H1 (cell line): ENCODE data around the gene PLD5. TPM values are rescaled to one million over a fixed set of nuclear protein-coding genes. Genes with fewer than 3 reads are reported as not detected.

Source experiments
- CTCF ChIA-PET: fragments of 300-600 bp; sonication (Branson Sonifier 250); formaldehyde crosslinking; loops from one replicate; lab custom pipeline; 2021; ENCODE audit not compliant: partially characterized antibody; lab: Charles Lee
- POLR2A ChIA-PET: fragments of 300-600 bp; sonication (Branson Sonifier 250); formaldehyde crosslinking; loops from one replicate; lab custom pipeline; 2021; ENCODE audit warnings: inconsistent platforms; ENCODE audit not compliant: partially characterized antibody; lab: Charles Lee
- DNase-seq, 2 experiments: peaks; one replicate each; pipeline versions ENCODE4 v3.0.0 to v3.0.0-alpha.2; 2010 to 2022; ENCODE audit warnings: low spot score in 2 of 2, low read depth in 1 of 2, mixed read lengths in 1 of 2
- FAIRE-seq: peaks from 2 replicates; lab custom pipeline; 2011; peaks lifted over from hg19 to GRCh38; lab: Jason Lieb, UNC
- H2AFZ ChIP-seq: 2 replicates; pipeline ENCODE4 v1.8.1; 2012; ENCODE audit warnings: low read length, inconsistent platforms
- H2AK5ac ChIP-seq: 2 replicates; pipeline ENCODE4 v1.6.1; 2013; ENCODE audit warnings: low read depth, low read length
- H2BK120ac ChIP-seq: replicated peaks from 2 replicates; pipeline ENCODE3; 2013; ENCODE audit warnings: low read depth, low read length, inconsistent platforms
- H2BK12ac ChIP-seq: 2 replicates; pipeline ENCODE4 v1.6.1; 2013; ENCODE audit warnings: low read depth, low read length
- H2BK15ac ChIP-seq: 2 replicates; pipeline ENCODE4 v1.6.1; 2013; ENCODE audit warnings: low read length
- H2BK20ac ChIP-seq: 2 replicates; pipeline ENCODE4 v1.6.1; 2013; ENCODE audit warnings: low read length
- H2BK5ac ChIP-seq: 2 replicates; pipeline ENCODE4 v1.6.1; 2013; ENCODE audit warnings: low read depth, low read length
- H3K14ac ChIP-seq: 2 replicates; pipeline ENCODE4 v1.6.1; 2013; ENCODE audit warnings: inconsistent platforms; ENCODE audit not compliant: insufficient read length
- H3K18ac ChIP-seq: 2 replicates; pipeline ENCODE4 v1.6.1; 2013; ENCODE audit warnings: low read length; ENCODE audit errors: extremely low read depth
- H3K23ac ChIP-seq: 2 replicates; pipeline ENCODE4 v1.6.1; 2013; ENCODE audit warnings: inconsistent platforms; ENCODE audit not compliant: insufficient read length
- H3K23me2 ChIP-seq: 2 replicates; pipeline ENCODE4 v1.6.1; 2013; ENCODE audit warnings: low read depth, low read length
- H3K27ac ChIP-seq: 2 replicates; pipeline ENCODE4 v1.6.1; 2011; ENCODE audit warnings: low read depth, low read length, inconsistent platforms
- H3K27me3 ChIP-seq, 4 experiments: replicated peaks in 1 of 4; 1 replicate in 1 of 4; 2 replicates in 3 of 4; pipeline versions ENCODE4 v1.6.1 to v1.8.1; 2011 to 2013; ENCODE audit warnings: low read length in 3 of 4, mild to moderate bottlenecking in 3 of 4, inconsistent platforms in 2 of 4, mixed read lengths in 2 of 4, moderate library complexity in 1 of 4; ENCODE audit not compliant: control insufficient read depth in 3 of 4, insufficient read depth in 3 of 4; ENCODE audit errors: extremely low read depth in 1 of 4
- H3K36me3 ChIP-seq, 4 experiments: 2 replicates each; pipeline versions ENCODE4 v1.6.1 to v1.8.1; 2011 to 2013; ENCODE audit warnings: mild to moderate bottlenecking in 4 of 4, low read length in 3 of 4, moderate library complexity in 2 of 4, control low read depth in 1 of 4, inconsistent platforms in 1 of 4; ENCODE audit not compliant: insufficient read depth in 4 of 4, control insufficient read depth in 2 of 4
- H3K4ac ChIP-seq: replicated peaks from 2 replicates; pipeline ENCODE3; 2013; ENCODE audit warnings: low read length, low read depth, mixed read lengths, inconsistent platforms; ENCODE audit not compliant: insufficient read length
- H3K4me1 ChIP-seq, 4 experiments: replicated peaks in 1 of 4; 1 replicate in 1 of 4; 2 replicates in 3 of 4; pipeline versions ENCODE4 v1.6.1 to v1.8.1; 2011 to 2013; ENCODE audit warnings: low read length in 3 of 4, inconsistent platforms in 2 of 4, mixed read lengths in 1 of 4; ENCODE audit not compliant: insufficient read depth in 4 of 4, control insufficient read depth in 3 of 4
- H3K4me2 ChIP-seq, 2 experiments: 2 replicates each; pipeline versions ENCODE4 v1.6.1 to v1.8.1; 2011 to 2013; ENCODE audit warnings: low read depth in 2 of 2, low read length in 2 of 2, control low read depth in 1 of 2, inconsistent platforms in 1 of 2, mild to moderate bottlenecking in 1 of 2; ENCODE audit not compliant: insufficient read depth in 1 of 2
- H3K4me3 ChIP-seq, 4 experiments: fragments of 200-600, 300-600 bp in 1 of 4; sonication (generic), shearing (Covaris generic), sonication (Bioruptor Twin) in 1 of 4; 2 replicates each; pipeline versions ENCODE4 v1.5.1 to v1.8.1; 2011 to 2016; ENCODE audit warnings: low read length in 4 of 4, low read depth in 3 of 4, control low read depth in 2 of 4, inconsistent platforms in 2 of 4, mild to moderate bottlenecking in 2 of 4, mixed read lengths in 1 of 4, moderate library complexity in 1 of 4; ENCODE audit not compliant: insufficient read depth in 2 of 4; ENCODE audit errors: extremely low read depth in 1 of 4
- H3K56ac ChIP-seq: replicated peaks from 2 replicates; pipeline ENCODE3; 2013; ENCODE audit warnings: low read depth, mild to moderate bottlenecking, mixed read lengths, low read length, inconsistent platforms; ENCODE audit not compliant: insufficient read length
- H3K79me1 ChIP-seq: 2 replicates; pipeline ENCODE4 v1.6.1; 2013; ENCODE audit warnings: low read depth, low read length, control low read depth
- H3K79me2 ChIP-seq, 2 experiments: 2 replicates each; pipeline versions ENCODE4 v1.6.1 to v1.8.1; 2012 to 2013; ENCODE audit warnings: low read length in 2 of 2, mild to moderate bottlenecking in 2 of 2, inconsistent platforms in 1 of 2; ENCODE audit not compliant: insufficient read depth in 2 of 2, control insufficient read depth in 1 of 2
- H3K9ac ChIP-seq, 4 experiments: replicated peaks in 1 of 4; 1 replicate in 1 of 4; 2 replicates in 3 of 4; pipeline versions ENCODE4 v1.6.1 to v1.8.1; 2011 to 2013; ENCODE audit warnings: low read depth in 3 of 4, low read length in 3 of 4, control low read depth in 2 of 4, mild to moderate bottlenecking in 2 of 4, moderate library complexity in 2 of 4, inconsistent platforms in 1 of 4; ENCODE audit errors: extremely low read depth in 1 of 4
- H3K9me3 ChIP-seq, 2 experiments: 2 replicates each; pipeline versions ENCODE4 v1.6.1 to v1.8.1; 2012 to 2013; ENCODE audit warnings: mild to moderate bottlenecking in 2 of 2, moderate library complexity in 2 of 2, control low read depth in 1 of 2, inconsistent platforms in 1 of 2, low read depth in 1 of 2, low read length in 1 of 2, mixed read lengths in 1 of 2; ENCODE audit not compliant: insufficient read depth in 2 of 2
- H4K20me1 ChIP-seq, 2 experiments: replicated peaks in 1 of 2; 2 replicates each; pipeline versions ENCODE3 to v1.8.1; 2011 to 2013; ENCODE audit warnings: inconsistent platforms in 2 of 2, low read length in 2 of 2, mild to moderate bottlenecking in 1 of 2; ENCODE audit not compliant: insufficient read depth in 2 of 2, control insufficient read depth in 1 of 2
- H4K5ac ChIP-seq: 2 replicates; pipeline ENCODE4 v1.6.1; 2013; ENCODE audit warnings: low read length, low read depth, mixed read lengths, inconsistent platforms; ENCODE audit not compliant: insufficient read length
- H4K8ac ChIP-seq: 2 replicates; pipeline ENCODE4 v1.8.0; 2013; ENCODE audit warnings: mild to moderate bottlenecking, moderate library complexity, low read length, inconsistent platforms; ENCODE audit not compliant: insufficient read depth; ENCODE audit errors: extremely low read depth
- H4K91ac ChIP-seq: replicated peaks from 2 replicates; pipeline ENCODE3; 2013; ENCODE audit warnings: low read length, mixed read lengths, inconsistent platforms; ENCODE audit not compliant: insufficient read length
- KDM4A ChIP-seq: IDR thresholded peaks from one replicate; pipeline ENCODE4 v1.7.1; 2012; ENCODE audit warnings: low read depth, mild to moderate bottlenecking, moderate library complexity, low read length, inconsistent platforms; ENCODE audit not compliant: severe bottlenecking
- SIX5 ChIP-seq: IDR thresholded peaks from 2 replicates; pipeline ENCODE4 v1.6.1; 2011; ENCODE audit warnings: mild to moderate bottlenecking, low read depth, low read length
- WGBS, 2 experiments: shearing (Covaris generic) in 1 of 2; methylation state at CpG; one replicate each; pipeline versions ENCODE4 v1.1.6 to v1.1.7; 2013 to 2015; ENCODE audit warnings: low lambda C conversion rate in 2 of 2, mixed read lengths in 2 of 2, inconsistent platforms in 1 of 2, low coverage in 1 of 2, missing lambda C conversion rate in 1 of 2; ENCODE audit not compliant: insufficient replicate concordance in 2 of 2, insufficient coverage in 1 of 2, insufficient read length in 1 of 2; ENCODE audit errors: extremely low coverage in 1 of 2, missing lambda C conversion rate in 1 of 2; 5-methylcytosine and 5-hydroxymethylcytosine counted together
- polyA plus RNA-seq, 7 experiments: library from polyadenylated mRNA; depleted of rRNA in 3 of 7; stranded (reverse) in 5 of 7; unstranded in 2 of 7; fragments of >200 nt in 5 of 7; fragments of 200-250 nt in 2 of 7; gene quantifications; 1 replicate in 5 of 7; 2 replicates in 1 of 7; 4 replicates in 1 of 7; pipeline versions ENCODE4 v1.2.1 to v1.2.3, GENCODE V29; 2011 to 2013; ENCODE audit warnings: missing spikeins in 2 of 7, mixed read lengths in 2 of 7
- total RNA-seq: library from RNA; stranded (reverse); fragmentation: NEBNext Ultra II Directional; extraction: Animal tissue kit (Norgen Biotek cat#: 25700); gene quantifications from 2 replicates; pipeline ENCODE4 v1.2.1, GENCODE V29; 2021

PLD5 gene
- total and polyA plus RNA-seq, 2 of the 8 experiments (the other 6 are each of a cell fraction or from before 2014, with no cell fraction given) = 0.86 to 8.5 TPM

DNA sequence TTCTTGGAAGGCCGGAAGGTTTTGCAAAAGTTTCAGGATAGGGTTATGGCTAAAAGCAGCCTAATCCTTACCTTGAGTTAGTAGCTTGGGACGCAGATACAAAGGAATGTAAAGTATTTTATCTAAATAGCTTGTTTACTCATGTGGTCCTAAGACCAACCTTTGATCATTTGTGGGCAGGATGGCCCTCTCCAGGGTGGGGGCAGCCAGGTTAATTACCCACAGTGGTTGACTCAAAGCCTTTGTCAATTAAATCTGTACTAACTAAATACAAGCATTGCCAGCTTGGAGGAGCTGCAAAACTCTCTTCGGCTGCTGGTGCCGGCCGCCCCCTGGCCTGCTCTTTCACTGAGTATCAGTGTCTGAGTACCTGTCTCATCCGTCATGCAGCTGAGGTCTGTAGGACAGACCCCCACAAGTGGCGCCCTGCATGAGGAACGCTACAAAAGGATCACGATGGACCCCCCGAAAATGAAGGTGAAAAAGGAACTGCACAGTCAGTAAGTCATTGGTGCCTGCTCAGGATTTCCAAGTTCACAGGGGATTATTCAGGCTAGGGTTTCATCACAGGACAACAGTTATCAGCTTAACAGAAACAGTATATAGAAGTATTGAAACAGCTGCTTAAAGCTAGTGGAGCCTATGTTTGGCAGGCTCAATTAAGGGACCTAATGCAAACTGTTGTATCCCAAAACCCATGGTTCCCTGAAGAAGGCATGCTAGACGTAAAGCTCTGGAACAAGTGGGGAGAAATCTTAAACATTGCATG lies 313.1 kb downstream of the PLD5 start:
- no peak overlapping the region for H3K4me3 ChIP-seq
- H3K9ac ChIP-seq = no peak overlapping the region
- DNase-seq = peak in 1 of 2 experiments; percentile 46
- CTCF ChIA-PET = interaction anchor here (0.6 to 2.1 kb wide), 3 partner anchors 9 to 192 kb away, joined by 3 to 8 read pairs (median 4); no protein-coding TSS in a partner anchor
- peaks cover 0 to 6% (median 2%) of the 10 kb centered on the region in 4 experiments; a peak in 3 of 8 replicates for H3K36me3 ChIP-seq
- POLR2A ChIA-PET = interaction anchor here (2.1 kb wide), 1 partner anchor 8 kb away, joined by 4 read pairs; no protein-coding TSS in a partner anchor
- FAIRE-seq = no peak
- no peak overlapping the region for H4K5ac ChIP-seq
- no peak overlapping the region for H3K23ac ChIP-seq
- no peaks in the 10 kb centered on the region for H4K20me1 ChIP-seq
- no peak overlapping the region for H2AFZ ChIP-seq
- no peak overlapping the region for H3K14ac ChIP-seq
- H4K91ac ChIP-seq = peak overlapping the region; percentile 57
- no peak overlapping the region for H4K8ac ChIP-seq
- H3K23me2 ChIP-seq = no peaks in the 10 kb centered on the region
- H3K4me2 ChIP-seq = peak overlapping the region in 1 of 2 experiments; percentile 47; a peak in 3 of 4 replicates
- H2BK12ac ChIP-seq = peak overlapping the region; percentile 86; the same call in 1 of the 2 replicates
- TF ChIP-seq SIX5 = no peak
- peak; percentile 16 for TF ChIP-seq KDM4A
- peaks cover 8 to 29% (median 24%) of the 10 kb centered on the region in 4 experiments for H3K4me1 ChIP-seq
- H3K27ac ChIP-seq = no peak overlapping the region
- WGBS, 2 experiments = 63% methylated on average over 10 of the region's 11 CpGs; no CpG with 5 or more reads in 1 of the 2 experiments
- H3K9me3 ChIP-seq = peaks cover 10 to 22% of the 10 kb centered on the region in 2 experiments
- H2BK5ac ChIP-seq = 0 out of 2 replicates have a peak overlapping the region, but pooled peaks have one; percentile 46
- peak overlapping the region; percentile 29 for H2BK20ac ChIP-seq
- no peak overlapping the region; the same call in 1 of the 2 replicates for H2BK15ac ChIP-seq
- H3K4ac ChIP-seq = peak overlapping the region; percentile 36
- H3K18ac ChIP-seq = peak overlapping the region; percentile 85; the same call in 1 of the 2 replicates
- peak overlapping the region; percentile 34 for H2BK120ac ChIP-seq
- H3K56ac ChIP-seq = no peak overlapping the region
- H2AK5ac ChIP-seq = no peak overlapping the region
- H3K27me3 ChIP-seq = no peaks in the 10 kb centered on the region
- no peaks in the 10 kb centered on the region for H3K79me2 ChIP-seq
- H3K79me1 ChIP-seq = no peaks in the 10 kb centered on the region
